A172 (cell line): Measurements from ENCODE around the gene C2orf76. TPM values are rescaled to one million over a fixed set of nuclear protein-coding genes. Genes with fewer than 3 reads are reported as not detected.
"Not testable (repeated sequence)": the region's sequence is repeated elsewhere in the genome, so short reads cannot be mapped to it uniquely, and the experiment has no call there.

Experiments
- DNase-seq: peaks from one replicate; pipeline ENCODE4 v3.0.0-alpha.2; 2015; ENCODE audit warnings: low spot score
- total RNA-seq: library from RNA; depleted of rRNA; stranded (reverse); fragments of >200 nt; shearing (Covaris generic); gene quantifications from 2 replicates; pipeline ENCODE4 v1.2.3, GENCODE V29; 2014

Gene C2orf76
- total RNA-seq, 1 experiment from 2014 or later, result 25.6 TPM

GRCh38 chr2:119294671-119295070 lies 72.0 kb downstream of the C2orf76 start:
- no peak for DNase-seq

DNA sequence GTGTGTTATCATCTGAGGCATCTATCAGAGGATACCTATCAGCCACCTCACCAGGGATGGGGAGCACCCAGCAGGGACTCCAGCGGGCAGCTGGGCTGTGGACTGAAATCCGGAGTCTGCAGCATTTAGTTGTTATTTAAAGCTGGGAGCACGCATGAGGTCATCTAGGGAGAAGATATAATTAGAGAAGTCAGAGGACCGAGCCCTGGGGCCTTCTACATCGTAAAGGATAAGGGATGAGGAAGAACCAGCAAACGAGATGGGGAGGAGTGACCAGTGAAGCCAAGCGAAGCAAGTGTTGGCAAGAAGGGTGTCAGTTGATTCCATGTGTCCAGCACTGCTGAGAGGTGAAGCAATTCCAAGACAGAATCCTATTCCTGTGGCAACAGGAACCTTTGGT lies 72.7 kb downstream of the C2orf76 start:
- DNase-seq, result peak; percentile 42

- peak; percentile 35 for DNase-seq
These were observed 73.4 kb downstream of the C2orf76 start for GRCh38 chr2:119293254-119293653.

DNA sequence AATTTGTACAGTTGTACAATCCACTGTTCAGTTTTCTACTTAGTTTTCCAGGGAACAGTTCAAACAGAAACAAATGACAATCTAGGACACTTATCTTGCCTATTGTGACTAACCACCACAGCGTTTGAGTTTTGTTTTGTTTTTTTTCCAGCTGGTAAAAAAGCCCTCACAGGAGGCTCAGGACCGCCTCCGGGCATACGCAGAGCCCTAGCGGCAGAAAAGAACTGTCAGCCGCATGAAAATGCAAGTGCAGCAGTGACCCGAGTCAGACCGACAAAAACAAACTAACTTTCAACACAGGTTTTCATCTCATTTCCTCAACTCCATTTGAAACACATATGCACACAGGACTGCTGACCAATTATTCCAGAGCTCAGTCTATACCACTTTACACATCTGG lies 74.4 kb downstream of the C2orf76 start:
- DNase-seq, result peak; percentile 30

DNA sequence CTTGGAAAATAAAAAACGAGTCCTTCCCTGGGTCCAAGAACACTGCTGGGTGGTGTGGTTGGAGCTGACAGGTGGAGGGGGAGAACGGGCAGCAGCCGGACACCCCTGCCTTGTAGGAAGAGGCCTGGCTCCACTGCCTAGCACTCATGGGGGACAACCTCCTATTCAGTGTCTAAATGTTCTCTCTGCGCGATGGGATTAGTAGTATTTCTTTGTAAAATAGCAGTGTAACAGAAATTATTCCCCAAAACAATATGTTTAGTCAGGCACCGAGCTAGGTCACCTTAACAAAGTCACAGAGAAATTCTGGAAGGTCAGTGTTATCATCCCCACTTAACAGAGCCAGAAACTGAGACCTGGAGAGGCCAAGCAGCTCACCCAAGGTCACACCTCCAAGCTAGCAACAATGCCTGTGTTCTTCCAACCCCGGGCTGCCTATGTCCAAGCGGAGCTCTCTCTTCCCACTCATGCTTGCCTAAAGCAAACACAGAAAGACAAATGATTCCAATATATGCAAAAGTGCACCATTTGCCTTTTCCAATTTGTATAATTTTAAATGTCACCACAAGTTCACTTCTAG lies 75.0 kb downstream of the C2orf76 start:
- DNase-seq, result no peak

DNA sequence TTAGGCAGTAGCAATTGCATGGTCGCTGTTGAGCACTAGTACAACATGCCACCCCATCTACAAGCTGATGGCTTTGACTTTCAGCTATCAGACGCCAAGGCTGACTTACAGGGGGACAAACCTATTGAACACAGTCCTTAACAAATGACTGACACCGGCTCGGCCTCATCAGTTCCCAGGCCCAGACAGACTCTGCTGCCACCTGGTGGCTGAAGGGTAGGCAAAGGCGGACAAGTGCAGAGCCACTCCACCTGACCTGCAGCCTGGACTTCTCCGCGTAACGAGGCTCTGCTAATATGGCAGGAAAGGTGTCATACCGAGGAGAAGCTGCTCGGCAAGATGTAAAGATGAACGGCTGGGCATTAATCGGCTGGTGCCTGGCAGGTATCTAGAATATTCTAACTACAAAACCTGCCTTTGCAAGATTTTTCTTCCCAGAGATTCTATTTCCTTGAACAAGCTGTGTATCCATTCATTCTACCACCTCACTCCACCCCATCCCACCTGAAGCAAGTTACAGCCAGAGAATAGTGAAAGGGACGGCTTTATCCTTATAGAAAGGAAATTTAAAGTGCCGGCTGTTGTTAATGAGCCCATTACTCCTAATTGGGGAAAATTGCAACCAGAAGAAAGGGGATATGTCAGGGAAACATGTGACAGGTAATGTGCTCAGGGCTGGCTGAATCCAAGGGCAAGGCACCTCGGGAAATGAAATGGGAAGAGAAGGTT lies 75.6 kb downstream of the C2orf76 start:
- DNase-seq, result peak; percentile 52

DNA sequence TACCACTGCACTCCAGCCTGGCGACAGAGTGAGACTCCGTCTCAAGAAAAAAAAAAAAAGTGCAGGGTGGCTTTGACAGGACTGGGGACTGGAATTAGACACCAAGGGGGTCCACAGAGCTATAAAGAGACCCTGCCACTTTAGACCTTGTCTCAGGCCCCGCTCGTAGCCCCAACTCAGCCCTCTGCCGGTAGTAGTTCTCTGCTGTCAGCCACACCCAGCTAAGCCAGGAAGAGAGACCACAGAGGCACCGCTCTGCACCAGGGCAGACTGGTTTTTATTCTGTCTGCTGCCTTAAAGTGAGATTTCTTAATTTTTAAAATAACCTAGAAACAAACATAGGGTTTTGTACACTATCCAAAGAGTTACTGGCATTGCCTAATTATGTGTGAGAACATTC lies 77.0 kb downstream of the C2orf76 start:
- no peak for DNase-seq

GRCh38 chr2:119289093-119289492 lies 77.5 kb downstream of the C2orf76 start:
- DNase-seq, result no peak

- DNase-seq, result no peak
These were observed 78.1 kb downstream of the C2orf76 start for GRCh38 chr2:119288576-119288975.

DNA sequence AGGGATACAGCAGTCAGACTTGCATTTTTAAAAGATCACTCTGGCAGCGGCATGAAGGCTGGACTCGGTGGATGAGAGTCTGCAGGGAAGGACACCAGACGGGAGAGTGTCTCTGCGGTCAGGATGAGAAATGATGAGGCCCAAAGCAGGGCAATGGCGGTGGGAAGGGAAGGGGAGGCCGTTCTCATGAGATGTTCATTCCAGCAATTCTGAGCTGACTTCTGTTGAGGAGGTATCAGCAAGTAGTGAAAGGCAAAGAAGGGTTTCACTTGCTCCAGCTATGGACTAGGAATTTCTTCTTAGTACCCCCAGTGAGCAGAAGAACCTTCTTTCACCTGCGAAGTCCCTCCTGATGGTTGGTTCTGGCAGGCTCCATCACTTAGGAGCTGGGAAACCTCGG lies 80.0 kb downstream of the C2orf76 start:
- DNase-seq, result no peak

DNA sequence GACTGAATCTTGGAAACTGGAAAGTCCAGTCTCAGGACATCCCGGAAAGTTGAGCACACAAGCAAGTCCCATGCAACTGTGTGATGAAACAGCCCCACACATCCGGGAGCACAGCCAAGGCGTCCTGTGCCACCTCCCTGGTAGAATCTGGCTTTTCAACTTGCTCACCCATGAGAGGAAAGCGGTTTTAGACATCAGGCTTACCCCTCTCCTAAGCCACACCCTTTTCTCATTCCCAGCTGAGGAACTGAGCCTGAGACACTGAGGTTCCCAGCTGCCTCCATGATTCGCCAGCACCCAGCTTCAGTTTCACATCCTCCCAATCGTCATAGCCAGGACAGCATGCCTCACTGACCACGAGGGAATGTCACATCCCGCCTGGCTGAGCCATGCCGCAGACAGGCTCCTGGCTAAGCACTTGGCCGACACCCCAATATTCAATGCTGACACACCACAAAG lies 82.7 kb downstream of the C2orf76 start:
- DNase-seq, result peak; percentile 94

DNA sequence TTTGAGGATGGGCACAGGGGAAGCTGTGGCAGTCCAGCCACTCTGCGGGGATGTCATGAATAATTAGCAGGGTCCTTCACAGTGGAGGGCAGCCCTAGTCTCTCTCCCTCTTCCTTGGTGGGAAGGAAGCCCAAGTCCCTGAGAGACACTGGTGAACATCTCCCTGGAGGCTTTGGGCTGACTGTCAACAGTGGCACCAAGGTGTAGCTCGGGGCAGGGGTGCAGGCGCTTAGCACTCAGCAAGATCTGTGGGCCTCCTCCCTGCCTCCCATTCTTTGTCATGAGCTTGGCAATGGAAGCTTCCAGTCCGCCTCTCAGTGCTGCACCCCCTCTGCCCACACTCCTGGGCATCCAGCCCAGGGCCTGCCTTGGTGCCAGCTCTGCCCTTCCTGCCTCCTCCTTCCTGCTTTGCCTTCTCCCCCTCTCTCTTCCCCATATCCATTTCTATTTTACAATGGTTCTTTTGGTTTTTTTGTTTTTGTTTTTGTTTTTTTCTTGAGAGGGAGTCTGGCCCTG lies 83.6 kb downstream of the C2orf76 start:
- DNase-seq, result peak; percentile 30

DNA sequence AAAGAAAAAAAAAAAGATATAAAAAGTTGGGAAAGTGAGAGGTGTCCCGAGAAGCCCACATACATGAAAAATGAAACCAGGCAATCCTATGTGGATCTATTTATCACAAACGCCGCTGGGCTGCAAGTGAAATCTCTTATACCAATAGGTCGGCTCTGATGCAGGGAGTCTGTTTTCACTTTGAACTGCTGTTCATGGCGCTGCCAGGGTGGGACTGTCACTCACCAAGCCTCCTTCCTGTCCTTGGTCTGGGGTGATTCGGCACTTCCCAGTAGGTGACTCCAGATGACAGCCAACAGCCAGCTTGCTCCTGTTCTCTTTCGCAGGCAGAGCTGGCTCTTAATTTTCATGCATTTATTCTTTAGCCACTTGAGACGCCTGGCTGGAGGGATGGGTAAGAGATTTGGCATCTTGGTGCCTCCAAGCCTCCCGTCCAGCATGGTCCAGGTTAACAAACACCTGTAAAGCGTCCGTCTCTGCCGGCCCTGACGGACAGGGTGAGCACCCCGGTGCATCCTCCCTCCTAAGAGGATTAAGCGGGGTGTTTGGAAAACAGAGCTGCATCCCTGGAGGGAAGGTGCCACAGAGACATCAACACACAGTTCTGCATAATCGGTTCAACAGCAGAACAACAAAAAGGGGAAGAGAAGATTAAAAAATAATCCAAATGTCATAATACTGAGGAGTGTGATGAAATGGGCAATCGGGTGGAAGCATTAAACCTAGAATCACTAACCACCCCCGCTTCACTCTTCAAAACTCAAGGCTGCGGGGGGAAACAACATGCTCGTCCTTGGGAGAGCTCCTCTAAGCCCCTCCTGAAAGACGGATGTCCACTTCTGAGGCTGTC lies 84.3 kb downstream of the C2orf76 start:
- DNase-seq, result no peak

- DNase-seq, result no peak
These were observed 86.0 kb downstream of the C2orf76 start for GRCh38 chr2:119280680-119281079.

- no peak for DNase-seq
These were observed 87.0 kb downstream of the C2orf76 start for GRCh38 chr2:119279666-119280065.

- no peak for DNase-seq
These were observed 87.7 kb downstream of the C2orf76 start for GRCh38 chr2:119278946-119279345.

- not testable (repeated sequence) for DNase-seq
These were observed 88.2 kb downstream of the C2orf76 start for GRCh38 chr2:119278385-119278784.

DNA sequence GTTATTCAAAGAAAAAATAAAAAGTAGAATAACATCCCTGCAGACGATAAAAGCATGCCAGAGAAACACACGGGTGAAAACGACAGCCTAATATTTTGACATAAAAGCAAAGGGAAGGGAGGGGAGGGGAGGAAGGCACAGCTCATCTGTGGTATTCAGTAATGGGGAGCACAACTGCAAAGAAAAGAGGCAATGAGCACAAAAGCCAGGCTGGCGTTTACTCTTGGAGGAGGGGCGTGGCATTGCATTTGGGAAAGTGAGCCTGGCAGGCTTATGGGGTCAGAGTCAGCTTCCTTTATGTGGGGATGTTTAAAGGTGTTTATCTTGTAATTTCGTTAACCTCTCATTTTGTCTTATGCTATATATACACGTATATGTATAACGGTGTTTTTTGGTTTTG lies 89.8 kb downstream of the C2orf76 start:
- DNase-seq, result no peak

GRCh38 chr2:119267604-119268003 lies 99.0 kb downstream of the C2orf76 start:
- no peak for DNase-seq

DNA sequence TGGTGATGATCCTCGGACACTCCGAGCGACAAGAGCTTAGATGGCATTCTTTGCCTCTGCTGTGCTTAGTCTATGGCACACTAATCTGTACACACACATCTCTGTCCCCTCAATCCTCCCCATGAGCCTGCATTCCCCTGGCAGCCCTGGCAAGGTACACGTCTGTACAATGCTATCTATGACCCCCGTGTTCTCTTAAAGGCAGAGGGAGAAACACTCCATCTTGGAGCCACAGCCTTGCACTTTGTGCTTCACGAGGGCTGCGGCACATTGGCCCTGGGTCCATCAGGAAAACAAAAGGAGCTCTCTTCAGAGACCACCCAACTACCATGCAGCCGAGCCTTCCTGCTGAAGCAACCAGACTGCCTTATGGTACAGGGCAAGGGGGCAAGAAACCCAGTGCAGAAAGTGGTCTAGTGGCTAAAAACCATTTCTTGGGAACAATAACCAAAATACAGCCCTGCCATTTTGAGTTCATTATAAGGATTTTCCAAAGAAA lies 100.5 kb downstream of the C2orf76 start:
- DNase-seq, result no peak

- no peak for DNase-seq
These were observed 101.0 kb downstream of the C2orf76 start for GRCh38 chr2:119265693-119266066.
